ENCODE data around the gene CDC23. TPM values are rescaled to one million over a fixed set of nuclear protein-coding genes. Genes with fewer than 3 reads are reported as not detected.

The CDC23 gene
- total RNA-seq, 1 experiment from 2014 or later, result 41.3 TPM

GRCh38 chr5:138246822-138247221 lies 33.7 kb upstream of the CDC23 start:
- Mint-ChIP-seq H3K4me3 (no peak overlapping the region), H3K9me3 (no peaks in the 10 kb centered on the region), H3K27me3 (ENCODE audit: low read depth) (peaks cover 25% of the 10 kb centered on the region), H3K36me3 (ENCODE audit: insufficient read depth in 1 of 3, low read depth in 3 of 3) (no peaks in the 10 kb centered on the region), H3K4me1 (peaks cover 15 to 27% of the 10 kb centered on the region in 2 experiments), H3K27ac (no peak overlapping the region)
- no peak for DNase-seq
- H2BK120ac ChIP-seq (ENCODE audit: low read depth, low read length, poor library complexity, severe bottlenecking), result no peak overlapping the region
- H4K20me1 ChIP-seq (ENCODE audit: control insufficient read depth, insufficient read depth, insufficient read length), result no peaks in the 10 kb centered on the region
- no peak overlapping the region for H2BK20ac ChIP-seq (ENCODE audit: low read depth, low read length, poor library complexity, severe bottlenecking)
- H2BK15ac ChIP-seq (ENCODE audit: low read depth, low read length), result no peak overlapping the region
- no peak overlapping the region for H4K5ac ChIP-seq (ENCODE audit: insufficient read length, low read depth, low read length)
- H3K14ac ChIP-seq (ENCODE audit: insufficient read depth, low read length), result no peak overlapping the region
- no peak overlapping the region for H2AK5ac ChIP-seq (ENCODE audit: insufficient read length, low read length)
- no peak for TF ChIP-seq CTCF (conservative IDR thresholded peaks at IDR 0.05)
- H3K9me3 ChIP-seq (ENCODE audit: control insufficient read depth, low read depth, low read length), result no peaks in the 10 kb centered on the region
- H4K8ac ChIP-seq (replicated peaks; ENCODE audit: insufficient read length, low read depth, low read length), result no peak overlapping the region
- H3K79me1 ChIP-seq (ENCODE audit: insufficient read depth, low read depth, low read length, poor library complexity, severe bottlenecking), result no peaks in the 10 kb centered on the region
- no CpG with 5 or more reads among the region's 4 CpGs for WGBS (ENCODE audit: extremely low coverage, insufficient read length, low lambda C conversion rate)
- H3K79me2 ChIP-seq (ENCODE audit: insufficient read depth, low read length), result no peaks in the 10 kb centered on the region
- no peak overlapping the region for H3K4me2 ChIP-seq (ENCODE audit: insufficient read depth, insufficient read length, low read length)
- no peak overlapping the region for H3T11ph ChIP-seq (ENCODE audit: low read length)
- peaks cover 3% of the 10 kb centered on the region; the same call in 1 of the 2 replicates for H3K27me3 ChIP-seq (ENCODE audit: insufficient read depth, low read length)
- no peak overlapping the region for H3K56ac ChIP-seq (ENCODE audit: insufficient read length, low read depth, low read length)
- no peak overlapping the region for H2BK12ac ChIP-seq (ENCODE audit: insufficient read length, low read depth, low read length)
- H4K91ac ChIP-seq (ENCODE audit: insufficient read length, low read depth, low read length), result no peak overlapping the region
- no peak overlapping the region for H3K4ac ChIP-seq (ENCODE audit: low read depth, low read length)
- no peaks in the 10 kb centered on the region; the same call in 1 of the 2 replicates for H3K4me1 ChIP-seq (ENCODE audit: insufficient read depth, low read length)
- no peak overlapping the region for H3K27ac ChIP-seq (ENCODE audit: insufficient read length, low read depth, low read length)
- no peak overlapping the region for H3K18ac ChIP-seq (ENCODE audit: insufficient read length, low read depth, low read length)
- peaks cover 3% of the 10 kb centered on the region for H3K23me2 ChIP-seq (ENCODE audit: insufficient read length, low read depth, low read length, poor library complexity, severe bottlenecking)
- H2AFZ ChIP-seq (ENCODE audit: low read length), result no peak overlapping the region
- no peak overlapping the region for H3K23ac ChIP-seq (ENCODE audit: insufficient read length, low read depth, low read length)
- no peak overlapping the region for H2BK5ac ChIP-seq (ENCODE audit: insufficient read length, low read length)
- no peak overlapping the region for H3K9ac ChIP-seq (ENCODE audit: extremely low read depth, insufficient read length, low read length)

All from H9 (cell line).